SU-DHL-6 (cell line): ENCODE measurements around the gene C16orf87.

Experiments
- H2AFZ ChIP-seq: fragments of 200-600 bp; sonication (generic); 2 replicates; pipeline ENCODE4 v1.6.1; 2014; ENCODE audit warnings: low read depth, mild to moderate bottlenecking, moderate library complexity, mixed read lengths, antibody characterized with exemption, low read length; ENCODE audit not compliant: severe bottlenecking
- H3F3A ChIP-seq: fragments of 200-600 bp; shearing (Covaris generic); 2 replicates; pipeline ENCODE4 v1.6.0; 2016; ENCODE audit warnings: antibody characterized with exemption, mild to moderate bottlenecking; ENCODE audit not compliant: insufficient read depth
- H3K27ac ChIP-seq: fragments of 200-600 bp; sonication (generic); 2 replicates; pipeline ENCODE4 v1.5.1; 2016; ENCODE audit warnings: low read depth, mild to moderate bottlenecking, low read length, moderate library complexity, mixed read lengths
- H3K27me3 ChIP-seq: fragments of 200-600 bp; sonication (generic), shearing (Covaris generic); 2 replicates; pipeline ENCODE4 v1.6.0; 2014; ENCODE audit warnings: mild to moderate bottlenecking, low read length
- H3K36me3 ChIP-seq: fragments of 200-600 bp; sonication (generic); 2 replicates; pipeline ENCODE4 v1.6.1; 2014; ENCODE audit warnings: mild to moderate bottlenecking, low read length, mixed read lengths
- H3K4me2 ChIP-seq: fragments of 300-600, 200-600 bp; shearing (Covaris generic), sonication (generic); 2 replicates; pipeline ENCODE4 v1.6.0; 2014; ENCODE audit warnings: low read length, low read depth, mild to moderate bottlenecking; ENCODE audit not compliant: poor library complexity, severe bottlenecking
- H3K4me3 ChIP-seq: fragments of 200-600 bp; sonication (generic); 2 replicates; pipeline ENCODE4 v1.5.1; 2014; ENCODE audit warnings: antibody characterized with exemption, low read length, mild to moderate bottlenecking, mixed read lengths; ENCODE audit not compliant: insufficient read depth, poor library complexity, severe bottlenecking
- H3K79me2 ChIP-seq: fragments of 200-600 bp; sonication (generic); 2 replicates; pipeline ENCODE4 v1.6.1; 2014; ENCODE audit warnings: mild to moderate bottlenecking, low read length, moderate library complexity; ENCODE audit not compliant: insufficient read depth
- H3K9ac ChIP-seq: fragments of 200-600 bp; sonication (generic); 2 replicates; pipeline ENCODE4 v1.7.0; 2014; ENCODE audit warnings: mild to moderate bottlenecking, low read length
- H3K9me2 ChIP-seq: fragments of 200-600 bp; sonication (generic); replicated peaks from 2 replicates; pipeline ENCODE4 v1.6.1; 2014; ENCODE audit warnings: low read length; ENCODE audit not compliant: insufficient read depth
- H3K9me3 ChIP-seq: fragments of 200-600 bp; sonication (generic); 2 replicates; pipeline ENCODE4 v1.6.1; 2014; ENCODE audit warnings: low read length, mixed read lengths; ENCODE audit not compliant: insufficient read depth
- H4K20me1 ChIP-seq: fragments of 200-600 bp; sonication (generic); 2 replicates; pipeline ENCODE4 v1.6.1; 2014; ENCODE audit warnings: low read depth, mild to moderate bottlenecking, antibody characterized with exemption, low read length, moderate library complexity, mixed read lengths
- CTCF ChIP-seq: fragments of 200-600 bp; sonication (generic); IDR thresholded peaks from one replicate; pipeline ENCODE4 v1.5.1; 2017; ENCODE audit warnings: antibody characterized with exemption, mild to moderate bottlenecking, low read length, moderate library complexity; ENCODE audit not compliant: insufficient read depth, poor library complexity, severe bottlenecking
- EZH2phosphoT487 ChIP-seq: fragments of 200-600 bp; sonication (generic), shearing (Covaris generic); conservative IDR thresholded peaks from 2 replicates; pipeline ENCODE4 v1.6.1; 2018; ENCODE audit warnings: mild to moderate bottlenecking, antibody characterized with exemption, low read length, moderate library complexity, mixed read lengths

Gene C16orf87

GRCh38 chr16:46826631-46827030 lies 4.3 kb downstream of the C16orf87 start:
- Histone ChIP-seq H3K27ac (no peak overlapping the region), H3K79me2 (peaks cover 78% of the 10 kb centered on the region), H3K4me2 (peak overlapping the region; percentile 19), H3K9ac (no peak overlapping the region), H3F3A (peaks cover 4% of the 10 kb centered on the region), H3K4me3 (no peak overlapping the region), H3K9me2 (no peaks in the 10 kb centered on the region), H3K9me3 (no peaks in the 10 kb centered on the region), H4K20me1 (0 out of 2 replicates have a peak, but pooled peaks cover 15% of the 10 kb centered on the region), H3K36me3 (peaks cover 9% of the 10 kb centered on the region), H3K27me3 (no peaks in the 10 kb centered on the region), H2AFZ (no peak overlapping the region)
- TF ChIP-seq CTCF (no peak), EZH2phosphoT487 (no peak)

- H3K27ac ChIP-seq = no peak overlapping the region
- no peak overlapping the region for H2AFZ ChIP-seq
- no peaks in the 10 kb centered on the region for H3F3A ChIP-seq
- H3K27me3 ChIP-seq = no peaks in the 10 kb centered on the region
- H3K79me2 ChIP-seq = peaks cover 66% of the 10 kb centered on the region
- no peaks in the 10 kb centered on the region for H3K9me2 ChIP-seq
- 0 out of 2 replicates have a peak, but pooled peaks cover 11% of the 10 kb centered on the region for H4K20me1 ChIP-seq
- H3K4me2 ChIP-seq = no peak overlapping the region
- no peak overlapping the region for H3K4me3 ChIP-seq
- no peaks in the 10 kb centered on the region for H3K9me3 ChIP-seq
- TF ChIP-seq EZH2phosphoT487 (no peak), CTCF (no peak)
- H3K36me3 ChIP-seq = peaks cover 9% of the 10 kb centered on the region
- no peak overlapping the region for H3K9ac ChIP-seq
Measured at GRCh38 chr16:46822270-46822669, 8.7 kb downstream of the C16orf87 start.

GRCh38 chr16:46817961-46818360 lies 13.0 kb downstream of the C16orf87 start:
- Histone ChIP-seq H2AFZ (no peak overlapping the region), H3K79me2 (peaks cover 63% of the 10 kb centered on the region), H3K9ac (no peak overlapping the region), H3K4me2 (no peak overlapping the region), H4K20me1 (no peaks in the 10 kb centered on the region), H3K27ac (no peak overlapping the region), H3F3A (no peaks in the 10 kb centered on the region; the same call in 1 of the 2 replicates), H3K4me3 (no peak overlapping the region), H3K36me3 (peaks cover 12% of the 10 kb centered on the region), H3K27me3 (no peaks in the 10 kb centered on the region), H3K9me2 (no peaks in the 10 kb centered on the region), H3K9me3 (no peaks in the 10 kb centered on the region)
- TF ChIP-seq EZH2phosphoT487 = no peak
- TF ChIP-seq CTCF = no peak
